ENCODE data around the gene ZNF407. TPM values are rescaled to one million over a fixed set of nuclear protein-coding genes. Genes with fewer than 3 reads are reported as not detected.

Gene ZNF407
- total RNA-seq, 1 donor from 2014 or later = 10.6 TPM

- TF ChIP-seq, protein P1, sequence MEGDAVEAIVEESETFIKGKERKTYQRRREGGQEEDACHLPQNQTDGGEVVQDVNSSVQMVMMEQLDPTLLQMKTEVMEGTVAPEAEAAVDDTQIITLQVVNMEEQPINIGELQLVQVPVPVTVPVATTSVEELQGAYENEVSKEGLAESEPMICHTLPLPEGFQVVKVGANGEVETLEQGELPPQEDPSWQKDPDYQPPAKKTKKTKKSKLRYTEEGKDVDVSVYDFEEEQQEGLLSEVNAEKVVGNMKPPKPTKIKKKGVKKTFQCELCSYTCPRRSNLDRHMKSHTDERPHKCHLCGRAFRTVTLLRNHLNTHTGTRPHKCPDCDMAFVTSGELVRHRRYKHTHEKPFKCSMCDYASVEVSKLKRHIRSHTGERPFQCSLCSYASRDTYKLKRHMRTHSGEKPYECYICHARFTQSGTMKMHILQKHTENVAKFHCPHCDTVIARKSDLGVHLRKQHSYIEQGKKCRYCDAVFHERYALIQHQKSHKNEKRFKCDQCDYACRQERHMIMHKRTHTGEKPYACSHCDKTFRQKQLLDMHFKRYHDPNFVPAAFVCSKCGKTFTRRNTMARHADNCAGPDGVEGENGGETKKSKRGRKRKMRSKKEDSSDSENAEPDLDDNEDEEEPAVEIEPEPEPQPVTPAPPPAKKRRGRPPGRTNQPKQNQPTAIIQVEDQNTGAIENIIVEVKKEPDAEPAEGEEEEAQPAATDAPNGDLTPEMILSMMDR (IDR thresholded peaks at IDR 0.05; ENCODE audit: borderline replicate concordance) = no peak
- DNase-seq = no peak
Measured at GRCh38 chr18:74617486-74617885, 19.8 kb downstream of the ZNF407 start.

GRCh38 chr18:74622072-74622471, 24.4 kb downstream of the ZNF407 start:
- Histone ChIP-seq H3K27ac (replicated peaks) (no peak overlapping the region), H3K36me3 (no peaks in the 10 kb centered on the region), H3K4me1 (peaks cover 21% of the 10 kb centered on the region), H3K4me3 (no peak overlapping the region), H3K27me3 (ENCODE audit: low read depth) (no peaks in the 10 kb centered on the region), H3K9me3 (replicated peaks) (no peaks in the 10 kb centered on the region)
- intact Hi-C loops (cut with micrococcal nuclease) = no loop called here
- DNase-seq = no peak
- TF ChIP-seq, protein P1 (IDR thresholded peaks at IDR 0.05; ENCODE audit: borderline replicate concordance) = no peak

More at GRCh38 chr18:74617486-74617885, 19.8 kb downstream of the ZNF407 start:
- Histone ChIP-seq H3K27ac (replicated peaks) (no peak overlapping the region), H3K4me1 (peaks cover 17% of the 10 kb centered on the region), H3K9me3 (replicated peaks) (peaks cover 8% of the 10 kb centered on the region), H3K27me3 (ENCODE audit: low read depth) (no peaks in the 10 kb centered on the region), H3K36me3 (no peaks in the 10 kb centered on the region), H3K4me3 (no peak overlapping the region)
- intact Hi-C loops (cut with micrococcal nuclease) = no loop called here

- peaks cover 14% of the 10 kb centered on the region for H3K4me1 ChIP-seq
- no peaks in the 10 kb centered on the region for H3K9me3 ChIP-seq (replicated peaks)
- no peaks in the 10 kb centered on the region for H3K36me3 ChIP-seq
- no peak overlapping the region for H3K4me3 ChIP-seq
- no peaks in the 10 kb centered on the region for H3K27me3 ChIP-seq (ENCODE audit: low read depth)
- TF ChIP-seq, protein P1 (IDR thresholded peaks at IDR 0.05; ENCODE audit: borderline replicate concordance) = peak; percentile 60
- intact Hi-C loops (cut with micrococcal nuclease) = no loop called here
- no peak for DNase-seq
- H3K27ac ChIP-seq (replicated peaks) = no peak overlapping the region
Measured at GRCh38 chr18:74623047-74623816, 25.6 kb downstream of the ZNF407 start.

DNA sequence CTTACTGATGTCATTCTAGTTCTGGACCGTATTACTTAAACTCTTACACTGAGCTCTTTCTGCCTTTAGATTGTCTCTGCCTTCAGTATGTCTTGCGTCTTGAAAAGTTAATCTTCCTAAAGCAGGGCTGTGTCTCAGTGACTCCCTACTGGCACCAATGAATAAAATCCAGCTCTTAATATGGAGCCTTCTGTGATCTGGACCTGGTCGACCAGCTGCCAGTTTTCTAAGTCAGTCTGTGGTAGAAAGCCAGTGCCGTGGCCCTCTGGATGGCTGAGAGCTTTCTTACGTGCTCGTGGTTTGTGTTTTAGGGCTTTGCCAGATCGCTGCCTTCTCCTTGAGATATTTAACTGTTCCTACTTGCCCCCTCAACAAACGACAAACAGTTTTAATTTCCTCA, 26.8 kb downstream of the ZNF407 start:
- H3K36me3 ChIP-seq = no peaks in the 10 kb centered on the region
- H3K9me3 ChIP-seq (replicated peaks) = no peaks in the 10 kb centered on the region
- no peaks in the 10 kb centered on the region for H3K27me3 ChIP-seq (ENCODE audit: low read depth)
- intact Hi-C loops (cut with micrococcal nuclease) = no loop called here
- H3K4me1 ChIP-seq = peaks cover 14% of the 10 kb centered on the region
- no peak overlapping the region for H3K27ac ChIP-seq (replicated peaks)
- H3K4me3 ChIP-seq = no peak overlapping the region
- TF ChIP-seq, protein P1 (IDR thresholded peaks at IDR 0.05; ENCODE audit: borderline replicate concordance) = no peak
- DNase-seq = no peak

DNA sequence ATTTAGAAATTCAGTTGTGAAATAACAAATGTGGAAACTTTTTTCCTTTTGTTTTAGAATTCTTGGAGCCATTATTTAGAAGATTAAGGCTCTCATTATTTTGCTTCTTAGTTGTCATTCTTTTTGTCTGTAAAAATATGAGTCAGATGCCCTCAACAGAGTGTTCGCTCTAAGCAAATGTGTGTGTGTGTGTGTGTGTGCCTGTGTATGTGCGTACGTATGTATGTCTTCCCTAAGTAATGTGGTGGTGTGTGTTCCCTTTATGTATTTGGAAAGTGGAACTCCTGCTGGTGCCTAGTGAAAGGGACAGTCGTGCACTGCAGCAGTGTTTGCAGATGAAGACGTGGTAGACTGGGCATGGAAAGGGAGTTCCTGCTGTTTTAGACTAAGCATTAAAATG, 27.5 kb downstream of the ZNF407 start:
- no peaks in the 10 kb centered on the region for H3K36me3 ChIP-seq
- TF ChIP-seq, protein P1 (IDR thresholded peaks at IDR 0.05; ENCODE audit: borderline replicate concordance) = no peak
- H3K27me3 ChIP-seq (ENCODE audit: low read depth) = no peaks in the 10 kb centered on the region
- H3K4me3 ChIP-seq = no peak overlapping the region
- H3K9me3 ChIP-seq (replicated peaks) = no peaks in the 10 kb centered on the region
- peaks cover 11% of the 10 kb centered on the region for H3K4me1 ChIP-seq
- H3K27ac ChIP-seq (replicated peaks) = no peak overlapping the region
- intact Hi-C loops (cut with micrococcal nuclease) = no loop called here
- DNase-seq = no peak
